DOHH2 (cell line): Measurements from ENCODE around the gene TKT.

Experiments used
- CTCF ChIP-seq: fragments of 200-600 bp; sonication (generic); IDR thresholded peaks from one replicate; pipeline ENCODE4 v1.5.1; 2014; ENCODE audit warnings: antibody characterized with exemption, mild to moderate bottlenecking, low read depth, low read length; ENCODE audit not compliant: poor library complexity, severe bottlenecking
- EZH2phosphoT487 ChIP-seq: fragments of 200-600 bp; sonication (generic); IDR thresholded peaks from 2 replicates; pipeline ENCODE4 v1.6.1; 2017; ENCODE audit warnings: borderline replicate concordance, mild to moderate bottlenecking, antibody characterized with exemption, low read length, moderate library complexity, mixed read lengths

- TF ChIP-seq CTCF (no peak), EZH2phosphoT487 (no peak)
These were observed 29.5 kb downstream of the TKT start for GRCh38 chr3:53226142-53226840.
